ENCODE results near the gene ANGPTL5. TPM values are rescaled to one million over a fixed set of nuclear protein-coding genes. Genes with fewer than 3 reads are reported as not detected.

ANGPTL5 gene
- total RNA-seq, 2 experiments from 2014 or later: not detected

- Histone ChIP-seq H3K4me1 (ENCODE audit: insufficient read depth, low read length, poor library complexity, severe bottlenecking) (no peaks in the 10 kb centered on the region), H3K4me3 (ENCODE audit: low read depth, low read length, poor library complexity, severe bottlenecking) (no peak overlapping the region), H3K9me3 (ENCODE audit: low read length) (no peaks in the 10 kb centered on the region), H3K4me2 (ENCODE audit: low read length) (no peak overlapping the region), H3K9me2 (ENCODE audit: insufficient read depth, low read length) (no peaks in the 10 kb centered on the region), H3K27ac (ENCODE audit: low read depth, low read length, poor library complexity, severe bottlenecking) (no peak overlapping the region), H4K20me1 (ENCODE audit: insufficient read depth, low read length) (no peaks in the 10 kb centered on the region), H2AFZ (ENCODE audit: low read length) (no peak overlapping the region), H3K36me3 (ENCODE audit: insufficient read depth, low read length) (no peaks in the 10 kb centered on the region), H3K79me2 (ENCODE audit: insufficient read depth, low read depth, low read length) (no peaks in the 10 kb centered on the region)
- TF ChIP-seq CTCF (conservative IDR thresholded peaks at IDR 0.05; ENCODE audit: low read length) (no peak), EZH2phosphoT487 (IDR thresholded peaks at IDR 0.05; ENCODE audit: borderline replicate concordance, low read depth, low read length) (no peak)
- intact Hi-C loops (cut with micrococcal nuclease; ENCODE audit: unreplicated experiment): no loop called here
- ChIA-PET POLR2A (no interaction called here), CTCF (ENCODE audit: unreplicated experiment) (interaction anchor here (0.6 kb wide), 1 partner anchor 87 kb away, joined by 3 read pairs; no protein-coding TSS in a partner anchor)
- BruUV-seq (replicated peaks): no TSS peak
- DNase-seq (ENCODE audit: low spot score): no peak
Measured at GRCh38 chr11:101955701-101956100, 39.4 kb upstream of the ANGPTL5 start.

- no peaks in the 10 kb centered on the region for H3K9me3 ChIP-seq (ENCODE audit: low read length)
- no peaks in the 10 kb centered on the region for H3K79me2 ChIP-seq (ENCODE audit: insufficient read depth, low read depth, low read length)
- H2AFZ ChIP-seq (ENCODE audit: low read length): no peak overlapping the region
- H3K9me2 ChIP-seq (ENCODE audit: insufficient read depth, low read length): no peaks in the 10 kb centered on the region
- intact Hi-C loops (cut with micrococcal nuclease; ENCODE audit: unreplicated experiment): no loop called here
- TF ChIP-seq CTCF (conservative IDR thresholded peaks at IDR 0.05; ENCODE audit: low read length): no peak
- no peak for TF ChIP-seq EZH2phosphoT487 (IDR thresholded peaks at IDR 0.05; ENCODE audit: borderline replicate concordance, low read depth, low read length)
- H3K36me3 ChIP-seq (ENCODE audit: insufficient read depth, low read length): no peaks in the 10 kb centered on the region
- no peaks in the 10 kb centered on the region for H4K20me1 ChIP-seq (ENCODE audit: insufficient read depth, low read length)
- H3K4me3 ChIP-seq (ENCODE audit: low read depth, low read length, poor library complexity, severe bottlenecking): no peak overlapping the region
- H3K27ac ChIP-seq (ENCODE audit: low read depth, low read length, poor library complexity, severe bottlenecking): no peak overlapping the region
- POLR2A ChIA-PET: interaction anchor here (2.3 kb wide), 1 partner anchor 10 kb away, joined by 5 read pairs; no protein-coding TSS in a partner anchor
- no peak overlapping the region for H3K4me2 ChIP-seq (ENCODE audit: low read length)
- DNase-seq (ENCODE audit: low spot score): no peak
- CTCF ChIA-PET (ENCODE audit: unreplicated experiment): no interaction called here
- H3K4me1 ChIP-seq (ENCODE audit: insufficient read depth, low read length, poor library complexity, severe bottlenecking): no peaks in the 10 kb centered on the region
- BruUV-seq (replicated peaks): no TSS peak
Measured at GRCh38 chr11:101955278-101955677, 39.0 kb upstream of the ANGPTL5 start.

- POLR2A ChIA-PET: no interaction called here
- H3K4me2 ChIP-seq (ENCODE audit: low read length): no peak overlapping the region
- no peak for TF ChIP-seq EZH2phosphoT487 (IDR thresholded peaks at IDR 0.05; ENCODE audit: borderline replicate concordance, low read depth, low read length)
- no peak for TF ChIP-seq CTCF (conservative IDR thresholded peaks at IDR 0.05; ENCODE audit: low read length)
- no peaks in the 10 kb centered on the region for H3K4me1 ChIP-seq (ENCODE audit: insufficient read depth, low read length, poor library complexity, severe bottlenecking)
- H4K20me1 ChIP-seq (ENCODE audit: insufficient read depth, low read length): no peaks in the 10 kb centered on the region
- no peaks in the 10 kb centered on the region for H3K79me2 ChIP-seq (ENCODE audit: insufficient read depth, low read depth, low read length)
- DNase-seq (ENCODE audit: low spot score): no peak
- H2AFZ ChIP-seq (ENCODE audit: low read length): no peak overlapping the region
- no peak overlapping the region for H3K27ac ChIP-seq (ENCODE audit: low read depth, low read length, poor library complexity, severe bottlenecking)
- no peaks in the 10 kb centered on the region for H3K9me3 ChIP-seq (ENCODE audit: low read length)
- H3K36me3 ChIP-seq (ENCODE audit: insufficient read depth, low read length): no peaks in the 10 kb centered on the region
- no peaks in the 10 kb centered on the region for H3K9me2 ChIP-seq (ENCODE audit: insufficient read depth, low read length)
- BruUV-seq (replicated peaks): no TSS peak
- intact Hi-C loops (cut with micrococcal nuclease; ENCODE audit: unreplicated experiment): no loop called here
- no peak overlapping the region for H3K4me3 ChIP-seq (ENCODE audit: low read depth, low read length, poor library complexity, severe bottlenecking)
- CTCF ChIA-PET (ENCODE audit: unreplicated experiment): no interaction called here
Measured at GRCh38 chr11:101949680-101950220, 33.4 kb upstream of the ANGPTL5 start.

Data from OCI-LY7 (cell line).